NCI-H1694 (cell line): ENCODE measurements around the gene CEL.

ENCODE experiments used
- DNase-seq: peaks from one replicate; lab custom pipeline; 2025; lab: John Stamatoyannopoulos, UW

CEL gene

GRCh38 chr9:133104718-133105460 lies 43.1 kb downstream of the CEL start:
- no peak for DNase-seq

GRCh38 chr9:133105461-133105770 lies 43.6 kb downstream of the CEL start:
- DNase-seq = no peak

GRCh38 chr9:133106511-133107244 lies 44.9 kb downstream of the CEL start:
- DNase-seq = no peak

GRCh38 chr9:133107245-133107722 lies 45.5 kb downstream of the CEL start:
- no peak for DNase-seq

- DNase-seq = no peak
Observed at GRCh38 chr9:133107961-133108793, 46.4 kb downstream of the CEL start.

- no peak for DNase-seq
Observed at GRCh38 chr9:133108794-133109641, 47.2 kb downstream of the CEL start.

GRCh38 chr9:133109931-133110650 lies 48.3 kb downstream of the CEL start:
- DNase-seq = no peak

- no peak for DNase-seq
Observed at GRCh38 chr9:133111808-133112662, 50.3 kb downstream of the CEL start.

GRCh38 chr9:133112663-133113026 lies 50.9 kb downstream of the CEL start:
- no peak for DNase-seq

GRCh38 chr9:133113163-133113948 lies 51.6 kb downstream of the CEL start:
- no peak for DNase-seq

GRCh38 chr9:133113949-133114885 lies 52.4 kb downstream of the CEL start:
- peak; percentile 33 for DNase-seq

GRCh38 chr9:133114886-133115603 lies 53.3 kb downstream of the CEL start:
- DNase-seq = no peak

- no peak for DNase-seq
Observed at GRCh38 chr9:133115604-133116345, 54.0 kb downstream of the CEL start.

GRCh38 chr9:133116346-133117231 lies 54.8 kb downstream of the CEL start:
- no peak for DNase-seq

- DNase-seq = no peak
Observed at GRCh38 chr9:133117271-133118178, 55.7 kb downstream of the CEL start.
